GM23338 (cell line): ENCODE measurements around the gene POLR3K. TPM values are rescaled to one million over a fixed set of nuclear protein-coding genes. Genes with fewer than 3 reads are reported as not detected.

Source experiments
- ATAC-seq: fragments of 200-7000 bp; cut with Tn5 transposase; 3 replicates; pipeline ENCODE4 v1.9.1; 2020
- DNase-seq: peaks from one replicate; pipeline ENCODE4 v3.0.0-alpha.2; 2015; ENCODE audit warnings: low spot score
- H2AFZ ChIP-seq: fragments of 200-600 bp; sonication (generic); 2 replicates; pipeline ENCODE4 v1.8.0; 2016; ENCODE audit warnings: antibody characterized with exemption, mild to moderate bottlenecking, moderate library complexity
- H3F3A ChIP-seq: fragments of 200-600 bp; sonication (generic); replicated peaks from 2 replicates; pipeline ENCODE4 v1.8.0; 2017; ENCODE audit warnings: antibody characterized with exemption, mixed run types, low read depth
- H3K27ac ChIP-seq: fragments of 200-600 bp; sonication (generic); 2 replicates; pipeline ENCODE4 v1.6.1; 2016; ENCODE audit warnings: low read depth
- H3K27me3 ChIP-seq: fragments of 200-600 bp; sonication (generic); 2 replicates; pipeline ENCODE4 v1.8.0; 2016; ENCODE audit warnings: mild to moderate bottlenecking, mixed run types, moderate library complexity; ENCODE audit not compliant: insufficient read depth
- H3K36me3 ChIP-seq: fragments of 200-600 bp; sonication (generic); 2 replicates; pipeline ENCODE4 v1.8.0; 2016; ENCODE audit warnings: mild to moderate bottlenecking; ENCODE audit not compliant: insufficient read depth
- H3K4me1 ChIP-seq: fragments of 200-600 bp; sonication (generic); 2 replicates; pipeline ENCODE4 v1.8.0; 2016; ENCODE audit warnings: mild to moderate bottlenecking, moderate library complexity; ENCODE audit not compliant: insufficient read depth
- H3K4me2 ChIP-seq: fragments of 200-600 bp; sonication (generic); 2 replicates; pipeline ENCODE4 v1.7.1; 2017; ENCODE audit warnings: mixed run types
- H3K4me3 ChIP-seq: fragments of 200-600 bp; sonication (generic); 2 replicates; pipeline ENCODE4 v1.6.1; 2016; ENCODE audit warnings: mixed run types
- H3K79me2 ChIP-seq: fragments of 200-600 bp; sonication (generic); replicated peaks from 2 replicates; pipeline ENCODE4 v1.8.0; 2017; ENCODE audit warnings: mild to moderate bottlenecking; ENCODE audit not compliant: insufficient read depth
- H3K9me2 ChIP-seq: fragments of 200-600 bp; sonication (generic); 2 replicates; pipeline ENCODE4 v1.8.0; 2017; ENCODE audit not compliant: insufficient read depth
- H4K20me1 ChIP-seq: fragments of 200-600 bp; sonication (generic); replicated peaks from 2 replicates; pipeline ENCODE4 v1.8.0; 2017; ENCODE audit warnings: mild to moderate bottlenecking; ENCODE audit not compliant: insufficient read depth
- H3K27ac Mint-ChIP-seq: 2 replicates; pipeline ENCODE4 v1.8.0; 2020; ENCODE audit warnings: inconsistent platforms, mild to moderate bottlenecking, moderate library complexity, mixed read lengths
- H3K27me3 Mint-ChIP-seq: 3 replicates; pipeline ENCODE4 v1.8.0; 2022; ENCODE audit warnings: low read depth, mild to moderate bottlenecking, moderate library complexity, mixed read lengths, inconsistent platforms; ENCODE audit not compliant: insufficient read depth, poor library complexity
- H3K36me3 Mint-ChIP-seq: 3 replicates; pipeline ENCODE4 v1.8.0; 2021; ENCODE audit warnings: low read depth, mild to moderate bottlenecking, inconsistent platforms, moderate library complexity, mixed read lengths
- H3K4me1 Mint-ChIP-seq: 3 replicates; pipeline ENCODE4 v1.8.0; 2020; ENCODE audit warnings: mild to moderate bottlenecking, inconsistent platforms, mixed read lengths
- H3K4me3 Mint-ChIP-seq: 3 replicates; pipeline ENCODE4 v1.8.0; 2021; ENCODE audit warnings: moderate library complexity, mild to moderate bottlenecking, inconsistent platforms, mixed read lengths
- H3K9me3 Mint-ChIP-seq: 3 replicates; pipeline ENCODE4 v1.8.0; 2020; ENCODE audit warnings: moderate library complexity, mild to moderate bottlenecking, inconsistent platforms, mixed read lengths
- CREB1 ChIP-seq: fragments of 250-450 bp; sonication (Bioruptor Pico); IDR thresholded peaks from 2 replicates; pipeline ENCODE4 v1.5.0; 2020; ENCODE audit warnings: low read depth, mild to moderate bottlenecking, moderate library complexity
- CTCF ChIP-seq, 2 experiments: fragments of 200-600 bp in 1 of 2; sonication (generic) in 1 of 2; conservative IDR thresholded peaks; 2 replicates each; pipeline versions ENCODE4 v1.5.1 to v1.6.1; 2016 to 2017; ENCODE audit warnings: antibody characterized with exemption in 2 of 2, low read depth in 2 of 2, mild to moderate bottlenecking in 2 of 2, moderate library complexity in 1 of 2
- ETS1 ChIP-seq: IDR thresholded peaks from 2 replicates; pipeline ENCODE4 v1.6.1; 2016; ENCODE audit warnings: antibody characterized with exemption
- EZH2 ChIP-seq: fragments of 200-600 bp; sonication (generic); IDR thresholded peaks from one replicate; pipeline ENCODE4 v1.8.0; 2017; ENCODE audit warnings: antibody characterized with exemption, mild to moderate bottlenecking, low read depth; ENCODE audit not compliant: unreplicated experiment
- EZH2phosphoT487 ChIP-seq: fragments of 200-600 bp; sonication (generic); IDR thresholded peaks from one replicate; pipeline ENCODE4 v1.8.1; 2018; ENCODE audit warnings: antibody characterized with exemption; ENCODE audit not compliant: unreplicated experiment
- JUNB ChIP-seq: IDR thresholded peaks from one replicate; pipeline ENCODE4 v1.6.1; 2016; ENCODE audit warnings: antibody characterized with exemption; ENCODE audit not compliant: unreplicated experiment
- POLR2AphosphoS5 ChIP-seq: IDR thresholded peaks from 2 replicates; pipeline ENCODE4 v1.6.1; 2016; ENCODE audit warnings: antibody characterized with exemption, low read depth
- REST ChIP-seq: IDR thresholded peaks from one replicate; pipeline ENCODE4 v1.6.1; 2018; ENCODE audit warnings: antibody characterized with exemption; ENCODE audit not compliant: unreplicated experiment
- STAT1 ChIP-seq: IDR thresholded peaks from one replicate; pipeline ENCODE4 v1.6.1; 2016; ENCODE audit warnings: antibody characterized with exemption; ENCODE audit not compliant: unreplicated experiment
- ZNF114 ChIP-seq: fragments of 250-450 bp; sonication (Bioruptor Pico); IDR thresholded peaks from 2 replicates; pipeline ENCODE4 v1.5.0; 2020; ENCODE audit warnings: mild to moderate bottlenecking, moderate library complexity
- ZNF331 ChIP-seq: fragments of 250-450 bp; sonication (Bioruptor Pico); IDR thresholded peaks from 2 replicates; pipeline ENCODE4 v1.5.0; 2020; ENCODE audit warnings: low read depth, mild to moderate bottlenecking, moderate library complexity
- polyA plus RNA-seq: library from polyadenylated mRNA; unstranded; fragments of >200 nt; fragmentation: Nextera tagmentation; extraction: Ambion mirVana; gene quantifications from 2 replicates; pipeline ENCODE4 v1.2.1, GENCODE V29; 2016
- total RNA-seq: library from RNA; depleted of rRNA; stranded (reverse); fragments of >200 nt; shearing (Covaris generic); gene quantifications from 2 replicates; pipeline ENCODE4 v1.2.3, GENCODE V29; 2014

POLR3K gene
- total and polyA plus RNA-seq, 2 experiments from 2014 or later, result 17.8 to 58.5 TPM

DNA sequence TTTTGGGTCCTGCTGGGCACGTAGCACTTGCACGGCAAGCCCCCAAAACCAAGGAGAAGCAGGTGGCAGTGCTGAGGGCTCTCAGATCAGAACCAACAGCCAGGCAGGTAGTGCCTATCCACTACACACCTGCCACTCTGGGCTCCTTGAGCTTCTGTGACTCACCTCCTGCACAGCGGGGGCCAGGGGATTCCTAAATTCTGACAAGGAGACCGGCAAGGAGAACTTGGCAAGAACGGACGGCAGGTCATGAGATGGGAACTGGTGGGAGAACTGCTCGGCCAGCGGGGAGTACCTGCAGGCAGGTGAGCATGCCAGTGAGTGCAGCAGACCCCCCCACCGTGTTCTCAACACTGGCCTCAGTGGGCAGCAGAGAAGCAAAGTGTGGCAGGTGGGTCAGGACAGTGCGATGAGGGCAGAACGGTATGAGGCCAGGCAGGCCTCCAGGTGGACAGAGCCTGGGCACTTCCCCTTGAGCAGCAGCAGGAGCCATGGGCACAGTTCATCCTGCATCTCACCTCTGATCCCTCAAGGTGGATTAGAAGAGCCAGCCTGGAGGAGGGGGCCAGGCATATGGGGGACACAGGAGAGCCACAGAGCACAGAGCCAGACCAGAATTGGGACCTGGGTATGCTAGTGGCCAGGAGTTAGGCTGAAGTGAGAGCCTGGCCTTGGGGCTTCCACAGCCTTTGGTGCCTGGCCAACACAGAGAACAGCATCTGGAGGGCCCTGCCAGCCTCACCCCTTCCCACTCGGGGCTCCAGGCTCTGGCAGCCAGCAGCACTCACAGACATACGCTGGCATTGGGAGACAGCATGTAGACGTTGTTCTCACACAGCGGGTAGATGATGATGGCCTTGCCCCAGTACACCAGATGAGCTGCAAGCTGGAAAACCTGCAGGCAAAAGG, 39.3 kb upstream of the POLR3K start (continued):
- TF ChIP-seq EZH2, result no peak
- TF ChIP-seq EZH2phosphoT487, result no peak
- no peak for TF ChIP-seq STAT1
- TF ChIP-seq ZNF114, result no peak
- TF ChIP-seq CTCF (conservative IDR thresholded peaks at IDR 0.05; ENCODE audit: low read depth in 2 of 2), result no peak
- no peak for TF ChIP-seq POLR2AphosphoS5
- no peak for TF ChIP-seq ETS1
- no peak for TF ChIP-seq CREB1 (CRISPR knock-in tag)
- TF ChIP-seq JUNB, result no peak
- TF ChIP-seq REST, result no peak
- no peak for TF ChIP-seq ZNF331 (CRISPR knock-in tag)

- Mint-ChIP-seq H3K9me3 (no peaks in the 10 kb centered on the region), H3K27me3 (peaks cover 12% of the 10 kb centered on the region), H3K36me3 (peaks cover 15% of the 10 kb centered on the region; the same call in 2 of the 3 replicates), H3K4me3 (no peak overlapping the region), H3K27ac (no peak overlapping the region), H3K4me1 (no peaks in the 10 kb centered on the region)
- no peaks in the 10 kb centered on the region for H3K36me3 ChIP-seq
- H2AFZ ChIP-seq, result no peak overlapping the region
- ATAC-seq (no peak), DNase-seq (no peak)
- no peaks in the 10 kb centered on the region for H3K9me2 ChIP-seq
- no peaks in the 10 kb centered on the region for H3K79me2 ChIP-seq
- H3K4me3 ChIP-seq, result no peak overlapping the region
- no peaks in the 10 kb centered on the region; the same call in 1 of the 2 replicates for H4K20me1 ChIP-seq
- H3K4me1 ChIP-seq, result no peaks in the 10 kb centered on the region
- H3K27ac ChIP-seq, result no peak overlapping the region
- no peaks in the 10 kb centered on the region for H3F3A ChIP-seq
- no peak overlapping the region for H3K4me2 ChIP-seq
- no peaks in the 10 kb centered on the region for H3K27me3 ChIP-seq
- no peak for TF ChIP-seq ETS1
These were observed 38.1 kb upstream of the POLR3K start for GRCh38 chr16:91484-91883.
